HG02938 (cell line): ENCODE results near the gene ARHGAP20.

Source experiments
- ATAC-seq: cut with Tn5 transposase; IDR thresholded peaks from one replicate; pipeline ENCODE4 v1.9.1; 2021; ENCODE audit warnings: mild to moderate bottlenecking, moderate library complexity; ENCODE audit not compliant: unreplicated experiment

The ARHGAP20 gene

DNA sequence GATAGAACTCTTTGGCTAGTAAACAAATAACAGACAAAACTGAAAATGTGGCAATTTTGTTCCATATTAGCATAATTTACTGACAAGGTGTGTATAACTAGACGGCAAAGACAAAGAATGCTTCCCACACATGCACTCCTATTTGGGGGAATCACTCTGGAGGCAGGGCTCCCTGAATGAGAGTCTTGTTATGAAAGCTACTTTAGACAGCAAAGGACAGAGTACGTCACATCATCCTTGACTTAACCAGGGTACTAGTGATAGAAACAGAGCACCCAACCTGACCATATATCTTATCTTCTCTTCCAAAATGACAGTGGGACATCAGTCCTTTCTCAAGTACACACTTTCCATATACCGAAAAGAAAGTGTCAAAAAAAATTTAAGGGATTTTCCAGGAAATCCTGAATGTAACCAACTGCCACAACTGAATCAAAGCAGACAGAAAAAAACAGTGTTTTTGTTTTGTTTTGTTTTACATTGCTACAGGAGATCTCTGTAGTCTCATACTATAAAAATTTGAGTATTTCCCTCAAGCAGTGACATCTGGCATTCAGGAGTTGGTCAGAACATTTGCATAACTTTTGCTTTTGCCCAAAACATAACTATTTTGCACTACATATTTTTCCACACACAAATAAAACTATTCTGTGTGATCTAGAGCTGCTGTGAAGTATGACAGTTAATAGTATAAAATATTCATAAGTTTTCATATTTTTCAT lies 98.9 kb downstream of the ARHGAP20 start:
- no peak for ATAC-seq

DNA sequence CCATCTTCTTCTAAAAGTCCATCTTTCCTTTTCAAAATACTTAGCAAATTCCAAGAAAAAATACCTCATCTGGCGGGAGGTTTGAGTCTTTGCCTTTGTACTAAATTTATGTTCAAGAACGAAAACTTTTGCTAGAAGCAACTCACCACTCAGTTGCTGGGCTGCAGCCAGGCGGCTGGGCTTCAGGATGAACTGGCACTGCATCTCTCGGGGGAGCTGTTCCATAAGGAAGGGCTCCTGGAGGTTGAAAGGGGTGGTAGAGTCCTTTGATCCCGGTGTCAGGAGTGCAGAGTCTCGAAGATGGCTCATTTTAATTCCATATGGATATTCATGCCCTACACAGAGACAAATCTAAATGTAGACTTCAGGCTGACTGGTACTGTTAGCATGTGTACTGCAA lies 105.8 kb downstream of the ARHGAP20 start:
- ATAC-seq: no peak

DNA sequence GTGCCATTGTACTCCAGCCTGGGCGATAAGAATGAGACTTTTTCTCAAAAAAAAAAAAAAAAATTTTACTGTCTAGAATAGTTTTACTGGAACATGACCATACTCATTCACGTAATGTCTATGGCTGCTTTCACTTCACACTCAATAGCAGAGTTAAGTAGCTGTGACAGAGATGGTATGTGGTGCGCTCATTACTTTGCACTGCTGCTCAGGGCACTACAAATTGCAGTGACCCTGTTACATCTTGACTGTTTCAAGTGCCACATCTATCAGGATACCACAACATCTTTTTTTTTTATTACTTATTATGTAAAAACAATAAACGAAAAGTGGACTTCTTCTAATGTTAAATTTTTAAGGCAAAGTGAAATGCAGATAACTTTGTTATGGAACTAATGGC lies 110.3 kb downstream of the ARHGAP20 start:
- no peak for ATAC-seq

DNA sequence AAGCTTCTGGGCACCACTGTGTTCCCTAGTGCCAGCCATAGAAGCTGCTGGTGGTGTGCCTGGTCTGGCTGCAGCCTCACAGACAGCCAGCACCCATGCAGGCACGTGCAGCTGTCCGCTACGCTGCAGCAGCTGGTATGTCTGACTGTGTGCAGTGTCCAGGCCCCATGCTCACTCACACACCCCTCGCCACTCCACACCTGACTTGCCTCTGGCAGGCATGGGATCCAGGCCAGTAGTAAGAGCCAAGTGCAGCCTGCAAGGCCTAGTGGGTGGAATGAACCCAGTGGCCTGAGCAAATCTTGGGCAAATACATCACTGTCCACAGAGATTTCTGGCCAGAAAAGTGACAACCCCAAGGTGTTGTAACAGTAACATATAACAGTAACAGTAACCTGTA lies 111.9 kb downstream of the ARHGAP20 start:
- ATAC-seq: no peak

DNA sequence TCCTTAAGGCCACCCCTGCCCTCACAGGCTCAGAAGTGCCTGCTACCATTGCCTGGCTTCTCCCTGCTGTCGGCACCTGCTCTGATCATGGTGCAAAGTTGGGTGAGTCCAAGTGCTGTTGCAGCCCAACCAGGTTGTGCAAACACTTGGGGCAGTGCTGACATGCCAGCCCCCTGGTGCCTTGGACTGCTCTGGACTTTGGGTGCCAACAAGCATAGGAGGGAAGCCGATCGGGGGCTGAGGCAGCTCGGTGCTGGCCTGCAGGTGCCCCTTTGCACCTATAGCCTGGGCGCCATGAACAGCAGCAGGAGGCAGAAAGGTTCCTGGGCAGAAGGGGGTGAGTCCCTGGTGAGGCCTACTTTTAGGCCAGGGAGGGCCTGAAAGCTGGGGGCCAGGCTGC lies 113.0 kb downstream of the ARHGAP20 start:
- no peak for ATAC-seq

DNA sequence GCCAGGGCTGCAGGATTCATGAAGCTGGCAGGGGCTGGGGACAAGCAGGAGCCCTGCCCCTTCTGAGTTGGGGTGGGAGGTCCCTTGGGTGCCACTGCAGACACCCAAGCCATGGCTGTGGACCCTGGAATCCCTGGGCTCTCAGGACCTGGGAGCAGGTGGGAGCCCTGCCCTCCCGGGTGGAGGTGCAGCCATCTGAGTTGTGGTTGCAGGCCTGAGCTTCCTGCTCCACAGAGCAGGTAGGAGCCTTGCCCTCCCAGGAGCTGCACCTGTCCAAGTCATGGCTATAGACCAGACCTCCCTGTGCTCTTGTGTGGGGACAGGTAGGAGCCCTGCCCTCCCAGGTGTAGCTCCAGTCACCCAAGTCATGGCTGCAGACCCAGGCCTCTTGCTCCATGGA lies 113.5 kb downstream of the ARHGAP20 start:
- ATAC-seq: no peak

DNA sequence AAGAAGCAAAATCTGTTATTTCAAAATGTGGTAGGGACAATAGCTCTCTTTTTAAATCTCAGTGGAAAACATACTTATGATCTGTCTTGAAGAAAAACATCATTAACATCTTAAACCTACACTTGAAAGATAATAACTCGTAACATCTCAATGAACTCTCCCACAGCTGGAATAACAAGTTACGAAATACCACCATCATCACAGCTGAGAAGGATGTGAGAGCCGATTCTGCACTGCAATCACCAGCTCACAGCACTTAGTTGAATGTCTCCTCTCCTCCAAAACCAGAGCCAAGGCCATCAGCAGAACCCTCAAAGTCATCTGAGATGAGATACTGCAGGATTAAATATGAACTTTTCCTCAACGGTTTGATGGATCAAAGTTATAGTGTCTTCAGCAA lies 124.3 kb downstream of the ARHGAP20 start:
- ATAC-seq: no peak

DNA sequence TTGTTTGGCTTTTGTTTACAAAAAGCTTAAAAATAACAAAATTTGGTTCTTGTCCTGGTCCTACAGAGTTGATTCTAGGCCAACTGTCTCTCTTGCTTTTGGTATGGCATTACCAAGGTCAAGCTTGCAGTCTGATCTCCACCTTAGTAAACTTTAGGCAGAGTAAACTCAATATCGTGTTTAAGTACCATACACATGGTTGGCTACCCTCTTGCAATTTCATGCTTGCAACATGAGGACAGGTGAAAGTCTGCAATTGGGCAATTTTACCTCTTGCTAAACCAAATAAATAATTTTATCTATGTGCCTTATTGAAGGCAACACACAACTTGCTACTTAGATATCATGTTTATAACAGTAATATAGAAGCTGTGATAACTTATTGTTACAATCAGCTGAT lies 125.1 kb downstream of the ARHGAP20 start:
- no peak for ATAC-seq

DNA sequence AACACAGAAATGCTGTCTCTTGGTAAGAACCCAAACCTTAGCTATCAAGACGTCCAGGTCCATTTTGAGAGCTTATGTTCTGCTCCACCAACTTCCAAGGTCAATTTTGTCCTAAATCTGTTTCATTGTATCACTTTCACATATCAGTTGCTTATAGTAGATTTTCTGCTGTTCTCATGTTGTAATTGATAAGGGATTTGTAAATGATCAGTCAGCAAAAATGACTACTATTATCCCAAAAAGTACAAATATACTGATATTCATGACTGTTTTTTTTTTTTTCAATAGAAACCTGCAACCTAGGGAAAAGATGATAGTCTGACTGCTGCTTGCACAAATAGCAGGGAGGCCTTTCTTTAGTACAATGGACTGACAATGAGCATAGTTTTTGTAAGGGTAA lies 128.1 kb downstream of the ARHGAP20 start:
- ATAC-seq: no peak

DNA sequence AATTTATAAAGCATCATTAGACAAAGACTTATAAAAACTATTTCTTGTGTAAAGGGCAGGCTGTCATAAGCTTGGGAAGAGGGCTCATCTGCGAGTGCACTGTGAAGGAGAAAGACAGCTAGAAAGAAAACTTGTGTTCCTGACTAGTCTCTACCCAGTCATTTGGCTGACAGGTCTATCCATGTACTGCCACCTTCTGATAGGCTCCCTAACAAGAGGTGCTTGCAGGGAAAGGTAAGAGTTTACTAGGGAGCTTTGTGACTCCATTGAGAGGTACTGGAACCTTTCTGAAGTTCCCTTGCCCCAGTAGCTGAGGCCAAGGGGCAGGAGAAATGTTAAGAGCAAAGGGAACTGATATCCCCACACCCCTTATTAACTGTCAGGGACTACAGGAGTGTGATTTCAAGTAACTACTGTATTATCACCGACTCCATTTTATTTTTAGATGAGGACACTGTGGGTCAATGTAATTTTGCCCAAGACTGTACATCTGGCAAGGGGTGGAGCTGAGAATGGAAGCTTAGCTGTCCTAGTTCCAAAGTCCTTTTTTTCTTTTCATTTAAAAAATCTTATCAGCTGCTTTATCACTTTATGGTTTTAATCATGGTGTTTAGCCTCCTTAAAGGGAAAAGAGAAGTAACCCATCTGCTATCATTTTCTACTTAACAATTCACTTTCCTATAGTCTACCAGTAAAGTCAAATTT lies 129.4 kb downstream of the ARHGAP20 start:
- ATAC-seq: no peak

DNA sequence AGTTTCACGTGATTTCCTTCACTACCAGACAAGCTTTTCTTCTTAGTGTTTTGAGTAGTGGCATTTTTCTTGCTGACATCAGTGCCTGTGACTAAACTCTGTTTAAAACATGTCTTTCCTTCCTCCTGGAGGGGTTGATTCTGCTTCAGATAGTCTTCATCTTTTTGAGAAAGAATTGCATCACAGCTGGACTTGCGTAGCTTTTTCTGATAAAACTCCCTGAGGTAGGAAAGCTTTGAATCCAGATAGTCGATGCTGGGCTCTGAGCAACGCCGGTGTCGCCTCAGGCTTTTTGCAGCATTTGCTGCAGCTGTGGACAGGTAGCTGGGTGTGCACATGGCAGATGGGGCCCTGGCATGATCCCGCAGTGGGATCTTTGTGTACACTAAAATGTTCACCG lies 131.7 kb downstream of the ARHGAP20 start:
- no peak for ATAC-seq

DNA sequence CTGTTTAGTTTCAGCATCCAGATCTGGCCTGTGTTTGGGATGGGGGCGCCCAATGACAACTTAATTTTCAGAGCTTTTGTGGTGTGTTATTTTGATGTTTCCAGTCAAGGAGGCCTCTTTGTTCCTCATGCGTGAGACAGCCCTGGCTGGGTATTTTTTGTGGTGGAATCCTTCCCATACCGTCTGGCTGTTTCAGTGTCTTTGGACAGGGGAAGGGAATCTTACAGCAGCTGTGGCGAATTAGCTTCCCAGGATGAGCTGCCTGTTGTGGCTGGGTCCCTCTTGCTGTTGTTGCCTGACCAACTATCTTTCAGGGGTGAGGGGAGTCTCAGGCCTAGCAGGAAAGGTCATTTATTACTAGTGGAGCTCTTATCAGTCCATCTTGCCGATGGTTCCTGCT lies 138.8 kb downstream of the ARHGAP20 start:
- ATAC-seq: no peak

DNA sequence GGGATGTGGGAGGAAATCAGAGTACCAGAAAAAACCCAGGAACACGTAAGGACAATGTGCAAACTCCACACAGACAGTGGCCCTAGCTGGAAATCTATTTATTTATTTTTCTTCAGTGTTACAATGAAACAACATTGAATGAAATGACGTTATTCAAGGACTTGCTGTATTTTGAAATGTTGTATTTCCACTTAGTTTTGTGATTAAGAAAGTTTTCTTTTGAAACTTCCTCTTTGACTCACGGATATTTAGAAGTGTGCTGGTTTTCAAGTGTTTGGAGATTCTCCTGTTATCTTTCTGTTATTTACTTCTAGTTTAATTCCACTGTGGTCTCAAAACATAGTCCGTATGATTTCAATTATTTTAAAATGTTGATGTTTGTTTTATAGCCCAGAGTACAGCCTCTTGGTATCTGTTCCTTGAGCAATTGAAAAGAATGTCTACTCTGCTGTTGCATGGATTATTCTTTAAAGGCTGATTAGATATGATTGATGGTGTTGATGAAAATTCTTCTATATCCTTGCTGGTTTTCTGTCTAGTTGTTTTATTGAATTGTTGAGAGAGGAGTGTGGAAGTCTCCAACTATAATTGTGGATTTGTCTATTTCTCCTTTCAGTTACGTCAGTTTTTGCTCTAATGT lies 141.0 kb downstream of the ARHGAP20 start:
- no peak for ATAC-seq

DNA sequence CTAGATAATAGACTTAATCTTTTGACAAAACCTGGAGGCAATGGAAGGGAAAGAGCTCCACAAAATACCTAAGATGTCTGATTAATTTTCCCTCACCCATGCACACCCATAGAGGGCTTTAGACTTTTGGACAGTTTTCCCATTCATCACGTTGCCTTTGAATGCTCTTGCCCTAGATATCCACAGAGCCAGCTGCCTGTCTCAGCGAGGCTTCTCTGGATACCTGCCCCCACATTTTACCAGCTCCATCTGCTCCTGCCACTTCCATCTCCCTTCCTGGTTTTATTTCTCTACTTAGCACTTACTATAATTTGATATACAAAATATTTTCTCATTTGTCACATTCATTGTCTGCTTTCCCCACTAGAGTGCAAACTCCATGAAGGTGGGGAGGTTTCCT lies 145.7 kb downstream of the ARHGAP20 start:
- ATAC-seq: no peak

DNA sequence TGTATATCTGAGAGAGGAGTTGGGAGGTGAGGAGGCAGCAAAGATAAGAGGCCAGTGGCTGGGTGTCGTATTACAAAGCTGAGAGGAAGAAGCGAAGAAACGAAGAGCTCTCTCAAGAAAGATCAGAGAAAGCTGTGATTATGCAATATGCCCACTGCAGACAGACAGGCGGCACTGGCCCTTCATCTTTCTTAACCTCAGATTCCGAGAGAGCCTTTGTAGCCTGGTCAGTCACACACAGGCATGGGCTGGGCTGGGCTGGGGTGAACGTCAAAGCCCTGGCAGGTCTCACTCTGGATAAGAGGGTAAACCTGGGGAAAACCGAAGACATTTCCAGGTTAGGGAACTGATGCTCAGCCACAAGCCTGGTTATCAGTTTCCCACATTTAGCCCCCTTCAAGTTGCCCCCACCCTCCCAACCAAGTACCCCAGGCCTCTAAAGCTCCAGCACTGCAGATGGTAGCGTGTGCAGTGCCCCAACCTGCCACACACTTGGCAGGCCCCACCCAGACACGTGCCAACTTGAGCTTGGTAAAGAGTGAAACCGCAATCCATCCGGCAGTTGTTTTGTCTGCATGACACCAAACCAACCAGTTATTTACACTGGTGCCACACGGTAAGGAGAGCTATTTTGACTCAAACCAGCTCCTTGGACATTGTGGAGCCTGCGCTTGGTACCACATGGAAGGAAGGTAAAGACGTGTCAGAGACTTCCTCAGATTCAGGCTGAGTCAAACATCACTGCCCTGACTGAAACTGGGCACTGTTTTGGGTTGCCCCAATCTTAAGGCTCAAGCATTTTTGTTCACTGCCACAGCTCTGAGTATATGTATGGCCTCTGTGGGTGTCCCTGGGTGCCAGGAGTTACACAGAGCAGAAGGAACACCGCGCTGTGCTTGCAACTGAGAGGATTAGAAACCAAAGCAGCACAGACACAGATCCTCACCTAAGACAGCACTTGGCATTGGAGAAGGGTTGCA lies 146.6 kb downstream of the ARHGAP20 start:
- no peak for ATAC-seq

DNA sequence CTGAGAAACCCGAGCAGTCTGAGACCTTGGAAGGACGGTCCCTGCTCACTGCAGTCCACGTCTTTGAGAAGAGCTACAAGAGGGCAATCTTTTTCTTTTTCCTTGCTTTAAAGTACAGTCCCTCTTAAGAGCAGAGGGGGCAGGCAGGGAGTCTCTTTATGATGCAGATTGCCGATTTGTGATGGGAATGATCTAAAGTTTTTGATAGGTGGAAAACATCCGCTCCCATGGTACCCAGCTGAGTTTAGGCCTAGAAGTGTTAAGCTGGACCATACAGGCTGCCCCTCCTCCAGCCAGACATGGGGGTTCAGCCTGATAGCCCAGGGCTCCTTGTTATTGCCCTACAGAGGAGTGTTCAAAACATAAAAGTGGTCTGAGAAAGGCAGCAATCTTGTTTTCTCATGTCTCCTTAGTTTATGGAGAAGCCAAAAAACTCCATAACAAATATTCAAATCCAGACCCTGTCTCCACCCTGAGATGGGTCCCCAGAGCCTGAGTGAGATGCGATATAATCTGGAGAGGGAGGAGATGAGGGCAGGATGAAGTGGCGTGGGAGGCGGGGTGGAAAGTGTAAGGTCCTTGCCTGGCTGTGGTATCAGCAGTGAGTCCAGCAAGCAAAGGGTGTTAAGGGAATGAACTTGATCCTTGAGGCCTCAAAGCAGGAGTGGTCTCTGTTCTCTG lies 147.4 kb downstream of the ARHGAP20 start:
- no peak for ATAC-seq

DNA sequence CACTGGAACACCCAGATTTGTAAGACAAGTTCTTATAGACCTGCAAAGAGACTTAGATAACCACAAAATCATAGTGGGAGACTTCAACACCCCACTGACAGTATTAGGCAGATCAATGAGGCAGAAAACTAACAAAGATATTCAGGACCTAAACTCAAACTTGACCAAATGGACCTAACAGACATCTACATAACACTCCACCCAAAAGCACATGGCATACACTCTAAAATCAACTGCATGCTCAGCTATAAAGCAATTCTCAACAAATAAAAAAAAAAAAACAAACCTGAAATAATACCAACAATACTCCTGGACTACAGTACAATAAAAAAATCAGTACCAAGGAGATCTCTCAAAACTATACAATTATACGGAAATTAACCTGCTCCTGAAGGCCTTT lies 167.5 kb downstream of the ARHGAP20 start:
- ATAC-seq: no peak

DNA sequence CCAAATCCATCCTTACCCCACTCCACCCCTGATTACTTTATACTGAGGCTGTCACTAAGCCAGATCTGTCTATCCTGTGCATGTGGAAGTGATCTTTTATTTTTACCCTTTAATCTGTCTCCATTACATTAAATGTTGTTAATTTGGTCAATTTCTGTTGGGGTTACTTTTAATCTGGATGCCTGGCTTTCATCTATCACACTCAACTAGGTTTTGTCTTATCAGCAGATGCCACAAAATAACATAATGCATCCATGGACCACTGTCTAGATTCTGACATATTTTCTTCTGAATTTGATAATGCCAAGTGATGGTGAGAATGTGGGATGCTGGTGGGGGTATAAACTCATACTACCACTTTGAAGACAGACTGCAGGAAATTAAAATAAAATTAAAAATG lies 174.1 kb downstream of the ARHGAP20 start:
- ATAC-seq: no peak

DNA sequence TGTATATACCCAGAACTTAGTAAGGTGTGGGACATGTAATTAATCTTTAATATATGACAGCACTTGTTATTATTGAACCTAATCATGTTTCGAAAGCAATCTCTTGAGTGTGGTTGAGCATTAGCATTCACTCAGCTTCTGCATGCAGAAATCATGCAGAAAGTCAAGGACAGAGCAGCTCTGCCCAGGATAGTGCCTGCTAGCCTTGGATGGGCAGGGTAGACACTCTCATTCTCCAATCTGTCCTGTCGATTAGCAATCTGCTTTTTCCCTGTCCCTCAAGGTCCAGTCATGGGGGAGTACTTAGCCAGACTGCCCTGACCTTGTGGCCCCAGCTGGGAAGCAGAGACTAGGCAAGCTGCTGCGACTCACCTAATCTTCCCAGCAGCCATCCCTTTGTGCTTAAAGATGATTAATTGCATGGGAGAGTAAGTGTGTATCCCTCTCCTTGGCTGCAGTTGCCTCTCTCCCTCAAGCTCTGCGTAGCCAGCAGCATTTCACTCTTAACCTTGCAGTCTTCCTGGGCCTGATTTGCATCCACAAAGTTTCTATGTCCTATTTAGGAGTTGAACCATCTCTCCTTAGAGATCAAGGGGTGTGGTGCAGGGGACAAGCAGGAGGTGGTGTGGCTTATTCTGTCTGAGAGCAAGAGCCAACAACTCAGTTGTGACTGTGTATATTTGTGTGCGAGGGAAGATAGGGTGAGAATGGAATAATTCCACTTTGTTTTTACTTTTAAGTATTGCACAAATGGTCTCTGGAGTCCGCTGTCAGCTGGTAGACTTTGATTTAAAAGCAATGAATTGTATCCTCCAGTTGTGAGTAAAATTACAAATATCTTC lies 181.1 kb downstream of the ARHGAP20 start:
- no peak for ATAC-seq

DNA sequence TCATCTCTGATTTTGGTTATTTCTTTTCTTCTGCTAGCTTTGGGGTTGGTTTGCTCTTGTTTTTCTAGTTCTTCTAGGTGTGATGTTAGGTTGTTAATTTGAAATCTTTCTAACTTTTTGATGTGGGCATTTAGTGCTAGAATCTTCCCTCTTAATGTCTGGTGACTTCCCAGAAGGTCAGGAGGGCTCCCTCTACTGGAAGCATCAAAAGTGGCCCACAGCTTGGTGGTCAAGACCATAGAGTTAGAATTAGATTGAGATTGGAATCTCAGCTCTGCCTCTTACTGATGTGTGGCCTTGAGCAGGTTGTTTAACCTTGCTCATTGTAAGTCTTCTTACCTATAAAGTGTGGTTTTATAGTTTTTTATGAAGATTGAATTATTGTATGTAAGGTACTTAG lies 183.2 kb downstream of the ARHGAP20 start:
- ATAC-seq: no peak
